H9 (cell line): ENCODE data around the gene PROSER3. TPM values are rescaled to one million over a fixed set of nuclear protein-coding genes. Genes with fewer than 3 reads are reported as not detected.

Experiments used
- DNase-seq: peaks from one replicate; pipeline ENCODE4 v3.0.0-alpha.2; 2017
- H2AFZ ChIP-seq: one replicate; pipeline ENCODE4 v1.6.1; 2013; ENCODE audit warnings: mild to moderate bottlenecking, low read length, control low read depth, moderate library complexity
- H2AK5ac ChIP-seq: 2 replicates; pipeline ENCODE4 v1.6.1; 2013; ENCODE audit warnings: low read length, control low read depth, mixed read lengths; ENCODE audit not compliant: insufficient read length
- H2BK120ac ChIP-seq: one replicate; pipeline ENCODE4 v1.6.1; 2013; ENCODE audit warnings: low read depth, mild to moderate bottlenecking, low read length, control low read depth, inconsistent platforms; ENCODE audit not compliant: poor library complexity, severe bottlenecking
- H2BK12ac ChIP-seq: 2 replicates; pipeline ENCODE4 v1.6.1; 2013; ENCODE audit warnings: low read length, control low read depth, mixed read lengths, low read depth; ENCODE audit not compliant: insufficient read length
- H2BK15ac ChIP-seq: 2 replicates; pipeline ENCODE4 v1.6.1; 2013; ENCODE audit warnings: low read depth, low read length, control low read depth
- H2BK20ac ChIP-seq: one replicate; pipeline ENCODE4 v1.6.1; 2013; ENCODE audit warnings: low read depth, mild to moderate bottlenecking, low read length, control low read depth, inconsistent platforms; ENCODE audit not compliant: poor library complexity, severe bottlenecking
- H2BK5ac ChIP-seq: 2 replicates; pipeline ENCODE4 v1.6.1; 2013; ENCODE audit warnings: low read length, control low read depth, mixed read lengths; ENCODE audit not compliant: insufficient read length
- H3K14ac ChIP-seq: 2 replicates; pipeline ENCODE4 v1.6.1; 2013; ENCODE audit warnings: low read length, control low read depth; ENCODE audit not compliant: insufficient read depth
- H3K18ac ChIP-seq: 2 replicates; pipeline ENCODE4 v1.6.1; 2013; ENCODE audit warnings: low read depth, mild to moderate bottlenecking, mixed read lengths, low read length, control low read depth; ENCODE audit not compliant: insufficient read length
- H3K23ac ChIP-seq: 2 replicates; pipeline ENCODE4 v1.6.1; 2013; ENCODE audit warnings: low read length, control low read depth, mixed read lengths, low read depth; ENCODE audit not compliant: insufficient read length
- H3K23me2 ChIP-seq: 2 replicates; pipeline ENCODE4 v1.6.1; 2013; ENCODE audit warnings: low read depth, mild to moderate bottlenecking, mixed read lengths, low read length, control low read depth; ENCODE audit not compliant: insufficient read length, poor library complexity, severe bottlenecking
- H3K27ac ChIP-seq: 2 replicates; pipeline ENCODE4 v1.5.1; 2013; ENCODE audit warnings: low read length, control low read depth, mixed read lengths, low read depth; ENCODE audit not compliant: insufficient read length
- H3K27me3 ChIP-seq: 2 replicates; pipeline ENCODE4 v1.6.1; 2013; ENCODE audit warnings: low read length, control low read depth, inconsistent platforms; ENCODE audit not compliant: insufficient read depth
- H3K4ac ChIP-seq: 2 replicates; pipeline ENCODE4 v1.6.1; 2013; ENCODE audit warnings: low read depth, mild to moderate bottlenecking, control low read depth, inconsistent platforms, low read length, moderate library complexity
- H3K4me1 ChIP-seq: 2 replicates; pipeline ENCODE4 v1.6.1; 2013; ENCODE audit warnings: low read length, control low read depth, inconsistent platforms; ENCODE audit not compliant: insufficient read depth
- H3K4me2 ChIP-seq: 2 replicates; pipeline ENCODE4 v1.6.1; 2013; ENCODE audit warnings: low read length, control low read depth, mixed read lengths; ENCODE audit not compliant: insufficient read length, insufficient read depth
- H3K56ac ChIP-seq: 2 replicates; pipeline ENCODE4 v1.6.1; 2013; ENCODE audit warnings: low read depth, mild to moderate bottlenecking, mixed read lengths, low read length, control low read depth; ENCODE audit not compliant: insufficient read length
- H3K79me1 ChIP-seq: 2 replicates; pipeline ENCODE4 v1.6.1; 2013; ENCODE audit warnings: low read depth, mild to moderate bottlenecking, moderate library complexity, low read length, control low read depth, inconsistent platforms; ENCODE audit not compliant: insufficient read depth, poor library complexity, severe bottlenecking
- H3K79me2 ChIP-seq: 2 replicates; pipeline ENCODE4 v1.6.1; 2013; ENCODE audit warnings: low read length, control low read depth, inconsistent platforms; ENCODE audit not compliant: insufficient read depth
- H3K9ac ChIP-seq: 2 replicates; pipeline ENCODE4 v1.6.1; 2013; ENCODE audit warnings: low read length, control low read depth, mixed read lengths; ENCODE audit not compliant: insufficient read length; ENCODE audit errors: extremely low read depth
- H3K9me3 ChIP-seq: one replicate; pipeline ENCODE4 v1.6.1; 2013; ENCODE audit warnings: low read depth, low read length, inconsistent platforms; ENCODE audit not compliant: control insufficient read depth
- H3T11ph ChIP-seq: one replicate; pipeline ENCODE4 v1.6.1; 2013; ENCODE audit warnings: mild to moderate bottlenecking, low read length, control low read depth, inconsistent platforms
- H4K20me1 ChIP-seq: one replicate; pipeline ENCODE4 v1.6.1; 2013; ENCODE audit not compliant: control insufficient read depth, insufficient read length, insufficient read depth
- H4K5ac ChIP-seq: 2 replicates; pipeline ENCODE4 v1.6.1; 2013; ENCODE audit warnings: low read depth, mild to moderate bottlenecking, mixed read lengths, low read length, control low read depth; ENCODE audit not compliant: insufficient read length
- H4K8ac ChIP-seq: replicated peaks from 2 replicates; pipeline ENCODE4 v1.6.1; 2013; ENCODE audit warnings: low read length, control low read depth, mixed read lengths, low read depth; ENCODE audit not compliant: insufficient read length
- H4K91ac ChIP-seq: 2 replicates; pipeline ENCODE4 v1.6.1; 2013; ENCODE audit warnings: low read depth, mild to moderate bottlenecking, moderate library complexity, mixed read lengths, low read length, control low read depth; ENCODE audit not compliant: insufficient read length
- H3K27ac Mint-ChIP-seq, 3 experiments: 2 replicates in 2 of 3; 3 replicates in 1 of 3; pipeline ENCODE4 v1.8.0; 2020 to 2021; ENCODE audit warnings: mixed read lengths in 3 of 3, mild to moderate bottlenecking in 1 of 3, moderate library complexity in 1 of 3
- H3K27me3 Mint-ChIP-seq: 2 replicates; pipeline ENCODE4 v1.8.0; 2021; ENCODE audit warnings: low read depth, mild to moderate bottlenecking, moderate library complexity, mixed read lengths
- H3K36me3 Mint-ChIP-seq, 3 experiments: 2 replicates in 2 of 3; 3 replicates in 1 of 3; pipeline ENCODE4 v1.8.0; 2020 to 2021; ENCODE audit warnings: low read depth in 3 of 3, mixed read lengths in 3 of 3; ENCODE audit not compliant: insufficient read depth in 1 of 3
- H3K4me1 Mint-ChIP-seq, 2 experiments: 2 replicates each; pipeline ENCODE4 v1.8.0; 2020; ENCODE audit warnings: mixed read lengths in 2 of 2
- H3K4me3 Mint-ChIP-seq, 2 experiments: 2 replicates in 1 of 2; 3 replicates in 1 of 2; pipeline ENCODE4 v1.8.0; 2020 to 2021; ENCODE audit warnings: mild to moderate bottlenecking in 2 of 2, mixed read lengths in 2 of 2, moderate library complexity in 1 of 2
- H3K9me3 Mint-ChIP-seq, 2 experiments: 2 replicates in 1 of 2; 3 replicates in 1 of 2; pipeline ENCODE4 v1.8.0; 2020; ENCODE audit warnings: mild to moderate bottlenecking in 2 of 2, mixed read lengths in 2 of 2, moderate library complexity in 1 of 2
- WGBS: extraction: QIAGEN DNeasy Blood & Tissue Kit; methylation state at CpG from one replicate; pipeline ENCODE4 v1.1.7; 2013; ENCODE audit warnings: missing lambda C conversion rate, low lambda C conversion rate, mixed read lengths; ENCODE audit not compliant: insufficient read length; ENCODE audit errors: extremely low coverage; 5-methylcytosine and 5-hydroxymethylcytosine counted together
- total RNA-seq: library from RNA; stranded (reverse); gene quantifications from 2 replicates; pipeline ENCODE4 v1.2.1, GENCODE V29; 2021
- TF ChIP-seq, protein P1 (sequence below): fragments of 200-600 bp; sonication (generic); conservative IDR thresholded peaks from 3 replicates; pipeline ENCODE4 v1.8.0; 2021; ENCODE audit warnings: antibody characterized with exemption, mild to moderate bottlenecking

PROSER3 gene
- total RNA-seq, 1 experiment from 2014 or later = 29.1 TPM

GRCh38 chr19:35784503-35785338, 26.7 kb downstream of the PROSER3 start:
- no peak overlapping the region for H2BK12ac ChIP-seq

More at GRCh38 chr19:35784503-35785338, 26.7 kb downstream of the PROSER3 start:
- H3K27ac ChIP-seq = no peak overlapping the region
- TF ChIP-seq, protein P1, sequence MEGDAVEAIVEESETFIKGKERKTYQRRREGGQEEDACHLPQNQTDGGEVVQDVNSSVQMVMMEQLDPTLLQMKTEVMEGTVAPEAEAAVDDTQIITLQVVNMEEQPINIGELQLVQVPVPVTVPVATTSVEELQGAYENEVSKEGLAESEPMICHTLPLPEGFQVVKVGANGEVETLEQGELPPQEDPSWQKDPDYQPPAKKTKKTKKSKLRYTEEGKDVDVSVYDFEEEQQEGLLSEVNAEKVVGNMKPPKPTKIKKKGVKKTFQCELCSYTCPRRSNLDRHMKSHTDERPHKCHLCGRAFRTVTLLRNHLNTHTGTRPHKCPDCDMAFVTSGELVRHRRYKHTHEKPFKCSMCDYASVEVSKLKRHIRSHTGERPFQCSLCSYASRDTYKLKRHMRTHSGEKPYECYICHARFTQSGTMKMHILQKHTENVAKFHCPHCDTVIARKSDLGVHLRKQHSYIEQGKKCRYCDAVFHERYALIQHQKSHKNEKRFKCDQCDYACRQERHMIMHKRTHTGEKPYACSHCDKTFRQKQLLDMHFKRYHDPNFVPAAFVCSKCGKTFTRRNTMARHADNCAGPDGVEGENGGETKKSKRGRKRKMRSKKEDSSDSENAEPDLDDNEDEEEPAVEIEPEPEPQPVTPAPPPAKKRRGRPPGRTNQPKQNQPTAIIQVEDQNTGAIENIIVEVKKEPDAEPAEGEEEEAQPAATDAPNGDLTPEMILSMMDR = peak; percentile 53; the same call in 2 of the 3 replicates
- no peak overlapping the region for H3K18ac ChIP-seq
- no peaks in the 10 kb centered on the region for H4K20me1 ChIP-seq
- no peak overlapping the region for H3K56ac ChIP-seq
- no peak overlapping the region for H2BK20ac ChIP-seq
- H3K4me1 Mint-ChIP-seq = peaks cover 23 to 40% of the 10 kb centered on the region in 2 experiments
- H3K79me1 ChIP-seq = no peaks in the 10 kb centered on the region
- H2BK120ac ChIP-seq = no peak overlapping the region
- H2AK5ac ChIP-seq = no peak overlapping the region
- H2BK5ac ChIP-seq = no peak overlapping the region
- peak overlapping the region; percentile 27 for H3K9ac ChIP-seq
- no peaks in the 10 kb centered on the region for H3K4me1 ChIP-seq
- no peak overlapping the region for H3K27ac Mint-ChIP-seq
- no peak overlapping the region for H2AFZ ChIP-seq
- peak overlapping the region; percentile 60 to 68 for H3K4me3 Mint-ChIP-seq
- peak; percentile 97 for DNase-seq
- H3K9me3 ChIP-seq = no peaks in the 10 kb centered on the region
- no peak overlapping the region for H4K5ac ChIP-seq
- peak overlapping the region; percentile 80 for H3K4me2 ChIP-seq
- H4K8ac ChIP-seq = no peak overlapping the region
- no peak overlapping the region for H2BK15ac ChIP-seq
- H3K79me2 ChIP-seq = no peaks in the 10 kb centered on the region
- no CpG with 5 or more reads among the region's 45 CpGs for WGBS
- no peak overlapping the region for H4K91ac ChIP-seq
- H3K9me3 Mint-ChIP-seq = no peaks in the 10 kb centered on the region; a peak in 1 of 5 replicates
- H3K23me2 ChIP-seq = peaks cover 7% of the 10 kb centered on the region
- no peaks in the 10 kb centered on the region for H3K27me3 ChIP-seq
- no peak overlapping the region for H3K23ac ChIP-seq
- peak overlapping the region; percentile 41; the same call in 1 of the 2 replicates for H3K14ac ChIP-seq
- no peak overlapping the region for H3T11ph ChIP-seq
- H3K36me3 Mint-ChIP-seq = peaks cover 0 to 5% (median 2%) of the 10 kb centered on the region in 3 experiments; a peak in 2 of 7 replicates
- H3K4ac ChIP-seq = no peak overlapping the region
- H3K27me3 Mint-ChIP-seq = peaks cover 1% of the 10 kb centered on the region; the same call in 1 of the 2 replicates
